WERI-Rb-1 (cell line): ENCODE measurements around the gene GNAS.

Source experiments
- DNase-seq: peaks from one replicate; pipeline ENCODE4 v3.0.0-alpha.2; 2020
- H3K27ac ChIP-seq: fragments of 250-450 bp; sonication (Bioruptor Pico); 2 replicates; pipeline ENCODE4 v1.5.1; 2020; ENCODE audit warnings: mild to moderate bottlenecking, moderate library complexity
- H3K27me3 ChIP-seq: fragments of 250-450 bp; sonication (Bioruptor Pico); 2 replicates; pipeline ENCODE4 v1.5.1; 2021; ENCODE audit warnings: mild to moderate bottlenecking, low read depth, moderate library complexity; ENCODE audit not compliant: insufficient read depth, severe bottlenecking
- H3K36me3 ChIP-seq: fragments of 250-450 bp; sonication (Bioruptor Pico); 2 replicates; pipeline ENCODE4 v1.5.1; 2020; ENCODE audit warnings: mild to moderate bottlenecking, moderate library complexity
- H3K4me3 ChIP-seq: 2 replicates; pipeline ENCODE4 v1.5.1; 2011; ENCODE audit warnings: low read depth, mild to moderate bottlenecking, control low read depth, low read length
- H3K9me3 ChIP-seq: fragments of 250-450 bp; sonication (Bioruptor Pico); 2 replicates; pipeline ENCODE4 v1.5.1; 2021; ENCODE audit warnings: mild to moderate bottlenecking, moderate library complexity; ENCODE audit not compliant: severe bottlenecking
- CTCF ChIP-seq: IDR thresholded peaks from 2 replicates; pipeline ENCODE4 v1.5.1; 2011; ENCODE audit warnings: low read depth, mild to moderate bottlenecking, control low read depth, inconsistent platforms, low read length

GNAS gene

DNA sequence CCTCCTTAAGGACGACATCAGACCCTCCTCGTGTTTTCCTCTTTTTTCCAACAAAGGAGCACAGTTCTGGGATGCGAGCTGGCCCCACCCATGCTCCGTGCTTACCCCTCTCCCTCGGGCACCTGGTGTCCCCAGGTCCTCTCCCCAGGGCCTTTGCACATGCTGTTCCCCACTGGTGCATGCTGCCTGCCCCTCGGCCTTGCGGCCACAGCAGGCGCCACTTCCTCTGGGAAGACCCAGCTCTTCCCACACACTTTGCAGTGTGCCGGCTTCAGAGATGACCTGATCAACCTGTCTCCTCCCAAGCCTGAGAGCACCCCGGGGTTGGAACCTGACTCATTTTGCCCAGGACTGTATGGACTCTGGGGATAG, 41.7 kb upstream of the GNAS start:
- no peak for DNase-seq
- no peaks in the 10 kb centered on the region for H3K9me3 ChIP-seq
- TF ChIP-seq CTCF, result no peak
- H3K27me3 ChIP-seq, result peaks cover 73% of the 10 kb centered on the region
- no peak overlapping the region for H3K4me3 ChIP-seq
- H3K36me3 ChIP-seq, result no peaks in the 10 kb centered on the region
- H3K27ac ChIP-seq, result no peak overlapping the region

- H3K9me3 ChIP-seq, result no peaks in the 10 kb centered on the region
- H3K4me3 ChIP-seq, result no peak overlapping the region
- no peak for TF ChIP-seq CTCF
- no peak for DNase-seq
- peaks cover 70% of the 10 kb centered on the region for H3K27me3 ChIP-seq
- no peak overlapping the region for H3K27ac ChIP-seq
- H3K36me3 ChIP-seq, result no peaks in the 10 kb centered on the region
These were observed 41.2 kb upstream of the GNAS start for GRCh38 chr20:58811334-58811733.

- Histone ChIP-seq H3K27me3 (peaks cover 70% of the 10 kb centered on the region), H3K27ac (no peak overlapping the region), H3K36me3 (no peaks in the 10 kb centered on the region), H3K9me3 (no peaks in the 10 kb centered on the region), H3K4me3 (no peak overlapping the region)
- no peak for TF ChIP-seq CTCF
- DNase-seq, result no peak
These were observed 39.1 kb upstream of the GNAS start for GRCh38 chr20:58813369-58813768.

DNA sequence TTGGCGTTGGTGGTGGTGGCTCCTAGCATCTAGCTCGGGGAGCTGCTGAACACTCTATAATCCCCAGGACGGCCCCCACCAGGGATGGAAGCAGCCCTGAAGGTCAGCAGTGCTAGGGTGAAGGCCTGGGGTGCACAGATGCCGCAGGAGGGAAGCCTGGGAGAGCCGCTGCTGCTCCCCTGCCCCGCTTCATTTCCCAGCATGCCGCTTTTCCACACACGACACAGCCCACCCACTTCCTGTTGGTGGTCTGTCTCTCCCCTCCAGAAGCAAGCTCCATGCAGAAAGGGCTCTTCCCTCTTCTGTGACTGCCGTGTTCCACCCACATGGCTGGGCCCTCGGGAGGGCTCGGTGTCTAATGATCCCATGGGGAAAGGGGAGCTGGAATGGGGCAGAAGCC, 37.1 kb upstream of the GNAS start:
- Histone ChIP-seq H3K27ac (no peak overlapping the region), H3K27me3 (peaks cover 57% of the 10 kb centered on the region), H3K9me3 (no peaks in the 10 kb centered on the region), H3K36me3 (no peaks in the 10 kb centered on the region), H3K4me3 (no peak overlapping the region)
- no peak for DNase-seq
- no peak for TF ChIP-seq CTCF

GRCh38 chr20:58816051-58816450, 36.5 kb upstream of the GNAS start:
- Histone ChIP-seq H3K27ac (no peak overlapping the region), H3K4me3 (no peak overlapping the region)

More at GRCh38 chr20:58816051-58816450, 36.5 kb upstream of the GNAS start:
- H3K27me3 ChIP-seq, result peaks cover 53% of the 10 kb centered on the region
- DNase-seq, result no peak
- TF ChIP-seq CTCF, result no peak
- no peaks in the 10 kb centered on the region for H3K9me3 ChIP-seq
- H3K36me3 ChIP-seq, result no peaks in the 10 kb centered on the region
